CD4-positive, alpha-beta T cell (primary cell): ENCODE data around the gene AMZ1. TPM values are rescaled to one million over a fixed set of nuclear protein-coding genes. Genes with fewer than 3 reads are reported as not detected.

Experiments
- ATAC-seq: fragments of 200-7000 bp; cut with Tn5 transposase; one replicate; pipeline ENCODE4 v1.10.0; 2022; ENCODE audit warnings: mild to moderate bottlenecking; ENCODE audit not compliant: poor library complexity
- CTCF ChIA-PET: fragments of 350-600 bp; sonication (Branson Sonifier 250); formaldehyde crosslinking; loops from one replicate; lab custom pipeline; 2021; ENCODE audit warnings: antibody characterized with exemption, inconsistent platforms; lab: Charles Lee
- POLR2A ChIA-PET: fragments of 350-600 bp; sonication (Branson Sonifier 250); formaldehyde crosslinking; loops from one replicate; lab custom pipeline; 2021; ENCODE audit warnings: antibody characterized with exemption, inconsistent platforms; lab: Charles Lee
- DNase-seq, 14 experiments: peaks; one replicate each; pipeline ENCODE4 v3.0.0-alpha.2; 2013 to 2020; ENCODE audit warnings: mixed read lengths in 2 of 14
- H3K27ac ChIP-seq, 2 donors: one replicate each; pipeline versions ENCODE4 v1.5.1 to v1.7.0; 2013; ENCODE audit warnings: low read length in 2 of 2, low read depth in 1 of 2, mild to moderate bottlenecking in 1 of 2
- H3K27me3 ChIP-seq, 2 experiments: 1 replicate in 1 of 2; 2 replicates in 1 of 2; pipeline versions ENCODE4 v1.6.1 to v1.7.0; 2013; ENCODE audit warnings: low read length in 2 of 2, control low read depth in 1 of 2, mild to moderate bottlenecking in 1 of 2, moderate library complexity in 1 of 2; ENCODE audit not compliant: insufficient read depth in 2 of 2, control insufficient read depth in 1 of 2
- H3K36me3 ChIP-seq: one replicate; pipeline ENCODE4 v1.6.1; 2013; ENCODE audit warnings: low read length, control low read depth; ENCODE audit not compliant: insufficient read depth
- H3K4me1 ChIP-seq: one replicate; pipeline ENCODE4 v1.6.1; 2013; ENCODE audit warnings: low read length, control low read depth; ENCODE audit not compliant: insufficient read depth
- H3K4me3 ChIP-seq: one replicate; pipeline ENCODE4 v1.5.1; 2013; ENCODE audit warnings: mild to moderate bottlenecking, low read length, moderate library complexity
- H3K9me3 ChIP-seq, 2 experiments: 1 replicate in 1 of 2; 2 replicates in 1 of 2; pipeline versions ENCODE4 v1.6.1 to v1.7.0; 2013; ENCODE audit warnings: low read length in 2 of 2, mild to moderate bottlenecking in 2 of 2, control low read depth in 1 of 2, moderate library complexity in 1 of 2; ENCODE audit not compliant: control insufficient read depth in 1 of 2, insufficient read depth in 1 of 2
- H3K27ac Mint-ChIP-seq: one replicate; pipeline ENCODE4 v1.8.0; 2020; ENCODE audit warnings: mixed read lengths
- H3K27me3 Mint-ChIP-seq: one replicate; pipeline ENCODE4 v1.8.0; 2021; ENCODE audit warnings: mixed read lengths
- H3K36me3 Mint-ChIP-seq: one replicate; pipeline ENCODE4 v1.8.0; 2021; ENCODE audit warnings: low read depth, mixed read lengths
- H3K4me1 Mint-ChIP-seq: one replicate; pipeline ENCODE4 v1.8.0; 2021; ENCODE audit warnings: low read depth, mixed read lengths
- H3K4me3 Mint-ChIP-seq: one replicate; pipeline ENCODE4 v1.8.0; 2020; ENCODE audit warnings: mild to moderate bottlenecking, mixed read lengths
- H3K9me3 Mint-ChIP-seq: one replicate; pipeline ENCODE4 v1.8.0; 2020; ENCODE audit warnings: mixed read lengths
- CTCF ChIP-seq: fragments of 200-600 bp; IDR thresholded peaks from one replicate; pipeline ENCODE4 v1.8.0; 2022; ENCODE audit warnings: antibody characterized with exemption, mild to moderate bottlenecking
- intact Hi-C, 2 experiments: fragments of 100-400 bp; cut with DNase I in 1 of 2; cut with micrococcal nuclease in 1 of 2; formaldehyde crosslinking; loops; one replicate each; pipeline versions ENCODE4 v1.15.1 to v1.9.0; 2023 to 2025; cut with DNase I, micrococcal nuclease
- total RNA-seq, 174 experiments: library from RNA in 2 of 174; stranded (reverse) in 2 of 174; gene quantifications; one replicate each; pipeline ENCODE4 v1.2.3 and lab custom pipeline; 2021 to 2026

AMZ1 gene
- total RNA-seq, 2 experiments from 2014 or later, result 0.25 to 0.36 TPM

GRCh38 chr7:2684501-2684900 is 3.5 kb upstream of the AMZ1 start:
- ChIA-PET POLR2A (no interaction called here), CTCF (no interaction called here)
- Histone ChIP-seq H3K4me1 (peaks cover 16% of the 10 kb centered on the region), H3K27me3 (peaks cover 22 to 23% of the 10 kb centered on the region in 2 experiments), H3K36me3 (no peaks in the 10 kb centered on the region), H3K27ac (no peak overlapping the region), H3K4me3 (no peak overlapping the region), H3K9me3 (peaks cover 0 to 5% of the 10 kb centered on the region in 2 experiments)
- Mint-ChIP-seq H3K27ac (no peak overlapping the region), H3K9me3 (no peaks in the 10 kb centered on the region), H3K36me3 (no peaks in the 10 kb centered on the region), H3K4me3 (no peak overlapping the region), H3K27me3 (peaks cover 26% of the 10 kb centered on the region), H3K4me1 (peaks cover 5% of the 10 kb centered on the region)
- no peak for TF ChIP-seq CTCF
- ATAC-seq (no peak), DNase-seq (no peak)
- intact Hi-C loops, result no loop called here

- Histone ChIP-seq H3K9me3 (peaks cover 0 to 5% of the 10 kb centered on the region in 2 experiments), H3K4me3 (no peak overlapping the region), H3K36me3 (no peaks in the 10 kb centered on the region), H3K4me1 (peaks cover 12% of the 10 kb centered on the region), H3K27me3 (peaks cover 24 to 25% of the 10 kb centered on the region in 2 experiments), H3K27ac (no peak overlapping the region)
- DNase-seq (no peak), ATAC-seq (no peak)
- peaks cover 5% of the 10 kb centered on the region for H3K4me1 Mint-ChIP-seq
- no peak overlapping the region for H3K4me3 Mint-ChIP-seq
- H3K27ac Mint-ChIP-seq, result no peak overlapping the region
- no peak for TF ChIP-seq CTCF
- intact Hi-C loops, result no loop called here
- peaks cover 39% of the 10 kb centered on the region for H3K27me3 Mint-ChIP-seq
- POLR2A ChIA-PET, result no interaction called here
- no peaks in the 10 kb centered on the region for H3K36me3 Mint-ChIP-seq
- no peaks in the 10 kb centered on the region for H3K9me3 Mint-ChIP-seq
- CTCF ChIA-PET, result no interaction called here
These were observed 1.9 kb upstream of the AMZ1 start for GRCh38 chr7:2686101-2686500.

- no peak for TF ChIP-seq CTCF
- Mint-ChIP-seq H3K27me3 (peaks cover 42% of the 10 kb centered on the region), H3K27ac (no peak overlapping the region), H3K4me3 (no peak overlapping the region), H3K36me3 (no peaks in the 10 kb centered on the region), H3K9me3 (no peaks in the 10 kb centered on the region), H3K4me1 (peaks cover 5% of the 10 kb centered on the region)
- Histone ChIP-seq H3K4me1 (peaks cover 12% of the 10 kb centered on the region), H3K27ac (no peak overlapping the region), H3K9me3 (peaks cover 0 to 5% of the 10 kb centered on the region in 2 experiments), H3K27me3 (peaks cover 24 to 25% of the 10 kb centered on the region in 2 experiments), H3K36me3 (no peaks in the 10 kb centered on the region), H3K4me3 (no peak overlapping the region)
- POLR2A ChIA-PET, result no interaction called here
- CTCF ChIA-PET, result no interaction called here
- ATAC-seq, result no peak
- no peak for DNase-seq
- intact Hi-C loops, result no loop called here
These were observed 598 bp upstream of the AMZ1 start for GRCh38 chr7:2687338-2687869.
